ENCODE results near the gene KIRREL2. TPM values are rescaled to one million over a fixed set of nuclear protein-coding genes. Genes with fewer than 3 reads are reported as not detected.

KIRREL2 gene
- total RNA-seq, 1 experiment from 2014 or later = 3.1 TPM

GRCh38 chr19:35851213-35852028 lies 5.3 kb upstream of the KIRREL2 start:
- Histone ChIP-seq H3T11ph (ENCODE audit: low read length) (no peak overlapping the region), H4K91ac (ENCODE audit: insufficient read length, low read depth, low read length) (no peak overlapping the region), H3K79me2 (ENCODE audit: insufficient read depth, low read length) (no peaks in the 10 kb centered on the region), H4K8ac (replicated peaks; ENCODE audit: insufficient read length, low read depth, low read length) (no peak overlapping the region), H3K27me3 (ENCODE audit: insufficient read depth, low read length) (peaks cover 2% of the 10 kb centered on the region; the same call in 1 of the 2 replicates), H3K4ac (ENCODE audit: low read depth, low read length) (no peak overlapping the region), H2AFZ (ENCODE audit: low read length) (no peak overlapping the region), H4K5ac (ENCODE audit: insufficient read length, low read depth, low read length) (peak overlapping the region; percentile 72), H2AK5ac (ENCODE audit: insufficient read length, low read length) (no peak overlapping the region), H2BK15ac (ENCODE audit: low read depth, low read length) (no peak overlapping the region), H2BK5ac (ENCODE audit: insufficient read length, low read length) (no peak overlapping the region), H3K18ac (ENCODE audit: insufficient read length, low read depth, low read length) (peak overlapping the region; percentile 87), H3K23ac (ENCODE audit: insufficient read length, low read depth, low read length) (no peak overlapping the region), H3K79me1 (ENCODE audit: insufficient read depth, low read depth, low read length, poor library complexity, severe bottlenecking) (no peaks in the 10 kb centered on the region), H2BK12ac (ENCODE audit: insufficient read length, low read depth, low read length) (no peak overlapping the region), H4K20me1 (ENCODE audit: control insufficient read depth, insufficient read depth, insufficient read length) (no peaks in the 10 kb centered on the region), H3K9me3 (ENCODE audit: control insufficient read depth, low read depth, low read length) (no peaks in the 10 kb centered on the region), H3K56ac (ENCODE audit: insufficient read length, low read depth, low read length) (no peak overlapping the region), H3K9ac (ENCODE audit: extremely low read depth, insufficient read length, low read length) (no peak overlapping the region), H3K4me1 (ENCODE audit: insufficient read depth, low read length) (no peaks in the 10 kb centered on the region; the same call in 1 of the 2 replicates), H3K23me2 (ENCODE audit: insufficient read length, low read depth, low read length, poor library complexity, severe bottlenecking) (peaks cover 12% of the 10 kb centered on the region), H3K14ac (ENCODE audit: insufficient read depth, low read length) (no peak overlapping the region), H3K27ac (ENCODE audit: insufficient read length, low read depth, low read length) (no peak overlapping the region), H2BK120ac (ENCODE audit: low read depth, low read length, poor library complexity, severe bottlenecking) (no peak overlapping the region), H2BK20ac (ENCODE audit: low read depth, low read length, poor library complexity, severe bottlenecking) (no peak overlapping the region), H3K4me2 (ENCODE audit: insufficient read depth, insufficient read length, low read length) (no peak overlapping the region)
- no CpG with 5 or more reads among the region's 32 CpGs for WGBS (ENCODE audit: extremely low coverage, insufficient read length, low lambda C conversion rate)
- H3K4me1 Mint-ChIP-seq = peaks cover 13 to 36% of the 10 kb centered on the region in 2 experiments
- peak overlapping the region in 1 of 3 experiments; percentile 81; a peak in 2 of 7 replicates for H3K27ac Mint-ChIP-seq
- peak overlapping the region; percentile 45 to 68 for H3K4me3 Mint-ChIP-seq
- H3K36me3 Mint-ChIP-seq (ENCODE audit: insufficient read depth in 1 of 3, low read depth in 3 of 3) = no peaks in the 10 kb centered on the region; a peak in 1 of 7 replicates
- no peaks in the 10 kb centered on the region; a peak in 1 of 5 replicates for H3K9me3 Mint-ChIP-seq
- peaks cover 74% of the 10 kb centered on the region for H3K27me3 Mint-ChIP-seq (ENCODE audit: low read depth)
- TF ChIP-seq, protein P1, sequence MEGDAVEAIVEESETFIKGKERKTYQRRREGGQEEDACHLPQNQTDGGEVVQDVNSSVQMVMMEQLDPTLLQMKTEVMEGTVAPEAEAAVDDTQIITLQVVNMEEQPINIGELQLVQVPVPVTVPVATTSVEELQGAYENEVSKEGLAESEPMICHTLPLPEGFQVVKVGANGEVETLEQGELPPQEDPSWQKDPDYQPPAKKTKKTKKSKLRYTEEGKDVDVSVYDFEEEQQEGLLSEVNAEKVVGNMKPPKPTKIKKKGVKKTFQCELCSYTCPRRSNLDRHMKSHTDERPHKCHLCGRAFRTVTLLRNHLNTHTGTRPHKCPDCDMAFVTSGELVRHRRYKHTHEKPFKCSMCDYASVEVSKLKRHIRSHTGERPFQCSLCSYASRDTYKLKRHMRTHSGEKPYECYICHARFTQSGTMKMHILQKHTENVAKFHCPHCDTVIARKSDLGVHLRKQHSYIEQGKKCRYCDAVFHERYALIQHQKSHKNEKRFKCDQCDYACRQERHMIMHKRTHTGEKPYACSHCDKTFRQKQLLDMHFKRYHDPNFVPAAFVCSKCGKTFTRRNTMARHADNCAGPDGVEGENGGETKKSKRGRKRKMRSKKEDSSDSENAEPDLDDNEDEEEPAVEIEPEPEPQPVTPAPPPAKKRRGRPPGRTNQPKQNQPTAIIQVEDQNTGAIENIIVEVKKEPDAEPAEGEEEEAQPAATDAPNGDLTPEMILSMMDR (conservative IDR thresholded peaks at IDR 0.05) = peak; percentile 83
- DNase-seq = peak; percentile 84
